GM12865 (cell line): ENCODE data around the gene WDR70.
"Not testable (repeated sequence)": the region's sequence is repeated elsewhere in the genome, so short reads cannot be mapped to it uniquely, and the experiment has no call there.

ENCODE experiments used
- DNase-seq: peaks from one replicate; pipeline ENCODE4 v3.0.0; 2010; ENCODE audit warnings: low read depth
- H3K4me3 ChIP-seq: 2 replicates; pipeline ENCODE4 v1.5.1; 2011; ENCODE audit warnings: mild to moderate bottlenecking, low read depth, low read length, control low read depth
- TF ChIP-seq, protein P1 (sequence below): IDR thresholded peaks from 2 replicates; pipeline ENCODE4 v1.5.1; 2011; ENCODE audit warnings: low read length, control low read depth, low read depth, inconsistent platforms; ENCODE audit not compliant: insufficient read depth; ENCODE audit errors: missing control alignments

The WDR70 gene

DNA sequence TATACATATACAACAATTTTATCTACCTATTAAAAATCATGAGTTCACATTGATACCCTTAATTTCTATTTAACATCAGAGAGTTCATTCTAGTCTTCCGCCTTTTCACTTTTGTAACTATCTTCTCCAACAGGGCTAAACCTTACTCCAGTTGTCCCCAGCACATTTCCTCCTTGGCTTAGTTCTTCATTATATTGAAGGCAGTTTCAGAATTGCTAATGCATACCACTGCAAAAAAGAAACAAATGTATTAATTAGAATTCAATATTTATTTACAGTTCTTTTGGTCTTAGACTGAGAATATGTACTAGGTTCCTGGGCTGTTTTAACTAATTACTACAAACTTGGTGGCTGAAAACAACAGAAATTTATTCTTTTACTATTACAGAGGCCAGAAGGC is 132.5 kb downstream of the WDR70 start:
- no peak overlapping the region for H3K4me3 ChIP-seq
- TF ChIP-seq, protein P1, sequence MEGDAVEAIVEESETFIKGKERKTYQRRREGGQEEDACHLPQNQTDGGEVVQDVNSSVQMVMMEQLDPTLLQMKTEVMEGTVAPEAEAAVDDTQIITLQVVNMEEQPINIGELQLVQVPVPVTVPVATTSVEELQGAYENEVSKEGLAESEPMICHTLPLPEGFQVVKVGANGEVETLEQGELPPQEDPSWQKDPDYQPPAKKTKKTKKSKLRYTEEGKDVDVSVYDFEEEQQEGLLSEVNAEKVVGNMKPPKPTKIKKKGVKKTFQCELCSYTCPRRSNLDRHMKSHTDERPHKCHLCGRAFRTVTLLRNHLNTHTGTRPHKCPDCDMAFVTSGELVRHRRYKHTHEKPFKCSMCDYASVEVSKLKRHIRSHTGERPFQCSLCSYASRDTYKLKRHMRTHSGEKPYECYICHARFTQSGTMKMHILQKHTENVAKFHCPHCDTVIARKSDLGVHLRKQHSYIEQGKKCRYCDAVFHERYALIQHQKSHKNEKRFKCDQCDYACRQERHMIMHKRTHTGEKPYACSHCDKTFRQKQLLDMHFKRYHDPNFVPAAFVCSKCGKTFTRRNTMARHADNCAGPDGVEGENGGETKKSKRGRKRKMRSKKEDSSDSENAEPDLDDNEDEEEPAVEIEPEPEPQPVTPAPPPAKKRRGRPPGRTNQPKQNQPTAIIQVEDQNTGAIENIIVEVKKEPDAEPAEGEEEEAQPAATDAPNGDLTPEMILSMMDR: no peak
- no peak for DNase-seq

DNA sequence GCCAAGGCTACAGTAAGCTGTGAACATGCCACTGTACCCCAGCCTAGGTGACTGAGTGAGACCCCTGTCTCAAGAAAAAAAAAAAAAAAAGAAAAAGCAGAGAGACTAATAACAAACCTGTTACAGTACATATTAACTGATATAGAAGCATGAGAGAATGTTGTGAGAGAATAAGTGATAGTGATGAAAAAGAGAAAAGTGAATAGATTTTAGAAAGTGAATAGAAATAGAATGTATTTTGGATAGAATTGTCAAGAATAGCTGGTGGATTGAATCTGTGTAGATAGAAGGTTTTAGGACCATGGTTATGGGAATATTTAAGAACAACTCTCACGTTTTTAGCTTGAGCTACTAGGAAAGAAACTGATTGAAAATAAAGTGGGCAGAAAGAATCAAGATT is 135.8 kb downstream of the WDR70 start:
- TF ChIP-seq, protein P1: no peak
- no peak overlapping the region for H3K4me3 ChIP-seq
- no peak for DNase-seq

DNA sequence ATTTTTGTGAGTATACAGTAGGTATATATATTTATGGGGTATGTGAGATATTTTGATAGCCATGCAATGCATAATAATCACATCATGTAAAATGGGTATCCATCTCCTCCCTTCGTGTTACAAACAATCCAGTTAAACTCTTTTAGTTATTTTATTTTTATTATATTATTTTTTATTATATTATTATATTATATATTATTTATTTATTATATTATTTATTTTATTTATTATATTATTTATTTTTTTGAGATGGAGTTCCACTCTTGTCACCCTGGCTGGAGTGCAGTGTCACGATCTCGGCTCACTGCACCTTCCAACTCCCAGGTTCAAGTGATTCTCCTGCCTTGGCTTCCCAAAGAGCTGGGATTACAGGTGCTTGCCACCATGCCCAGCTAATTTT is 138.6 kb downstream of the WDR70 start:
- H3K4me3 ChIP-seq: no peak overlapping the region

DNA sequence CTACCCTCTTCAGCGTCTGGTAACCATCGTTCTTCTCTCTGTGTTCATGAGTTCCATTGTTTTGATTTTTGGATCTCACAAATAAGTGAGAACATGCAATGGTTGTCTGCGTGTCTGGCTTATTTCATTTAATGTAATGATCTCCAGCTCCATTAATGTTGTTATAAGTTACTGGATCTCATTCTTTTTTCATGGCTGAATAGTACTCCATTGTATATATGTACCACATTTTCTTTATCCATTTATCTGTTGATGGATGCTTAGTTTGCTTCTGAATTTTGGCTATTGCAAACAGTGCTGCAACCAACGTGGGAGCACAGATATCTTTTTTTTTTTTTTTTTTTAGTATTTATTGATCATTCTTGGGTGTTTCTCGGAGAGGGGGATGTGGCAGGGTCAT is 139.2 kb downstream of the WDR70 start:
- H3K4me3 ChIP-seq, DNase-seq: not testable (repeated sequence)

More for the DNA sequence above, 138.6 kb downstream of the WDR70 start:
- DNase-seq: no peak
- TF ChIP-seq, protein P1: no peak

DNA sequence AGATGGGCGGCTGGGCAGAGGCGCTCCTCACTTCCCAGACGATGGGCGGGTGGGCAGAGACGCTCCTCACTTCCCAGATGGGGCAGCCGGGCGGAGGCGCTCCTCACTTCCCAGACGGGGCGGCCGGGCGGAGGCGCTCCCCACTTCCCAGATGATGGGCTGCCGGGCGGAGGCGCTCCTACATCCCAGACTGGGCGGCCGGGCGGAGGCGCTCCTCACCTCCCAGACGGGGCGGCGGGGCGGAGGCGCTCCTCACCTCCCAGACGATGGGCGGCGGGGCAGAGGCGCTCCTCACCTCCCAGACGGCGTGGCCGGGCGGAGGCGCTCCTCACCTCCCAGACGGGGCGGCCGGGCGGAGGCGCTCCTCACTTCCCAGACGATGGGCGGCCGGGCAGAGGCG is 140.2 kb downstream of the WDR70 start:
- DNase-seq: no peak

DNA sequence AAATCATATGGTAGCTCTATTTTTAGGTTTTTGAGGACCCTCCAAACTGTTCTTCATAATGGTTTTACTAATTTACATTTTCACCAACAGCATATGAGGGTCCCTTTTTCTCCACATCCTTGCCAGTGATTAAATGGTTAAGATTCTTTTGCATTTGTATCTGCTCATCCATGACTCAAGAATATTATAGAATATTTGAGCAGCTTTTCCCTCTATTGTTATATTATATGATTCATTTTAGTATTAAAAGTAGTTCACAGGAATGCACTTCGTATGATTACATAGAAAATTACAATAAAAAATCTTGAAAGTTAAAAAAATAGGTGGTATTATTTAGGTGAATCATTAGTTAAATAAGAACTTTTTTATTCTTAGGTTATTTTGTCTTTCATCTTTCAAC is 140.7 kb downstream of the WDR70 start:
- TF ChIP-seq, protein P1: no peak
- H3K4me3 ChIP-seq: no peak overlapping the region
- DNase-seq: no peak

More for the DNA sequence above, 140.2 kb downstream of the WDR70 start:
- TF ChIP-seq, protein P1: no peak
- no peak overlapping the region for H3K4me3 ChIP-seq

DNA sequence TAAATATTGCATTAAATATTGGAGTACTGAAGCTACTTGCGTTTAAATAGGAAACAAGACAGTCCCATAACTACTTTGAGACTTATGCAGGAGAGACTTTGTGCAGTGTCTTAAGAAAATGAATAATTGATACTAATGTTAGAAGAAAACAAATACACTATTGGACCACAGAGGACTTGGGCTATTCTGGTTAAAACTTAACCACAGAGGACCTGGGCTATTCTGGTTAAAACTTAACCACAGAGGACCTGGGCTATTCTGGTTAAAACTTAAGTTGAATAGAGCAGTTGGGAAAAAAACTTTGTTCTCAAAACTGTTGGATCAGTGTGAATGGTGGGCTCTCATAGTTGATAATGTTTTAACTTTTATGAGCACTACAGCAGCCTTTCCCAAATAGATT is 141.7 kb downstream of the WDR70 start:
- TF ChIP-seq, protein P1: no peak
- no peak overlapping the region for H3K4me3 ChIP-seq
- no peak for DNase-seq
